Activated T-helper 1 cell treated with anti-CD3 and anti-CD28 coated beads, Interleukin-2, amount 50 U/mL, for 16 hours (primary cell): ENCODE data around the gene IFI27L1.
A peak's percentile ranks its signal among the peaks of the same experiment; 100 is the strongest.

Experiments
- DNase-seq, 2 donors: peaks; one replicate each; pipeline ENCODE4 v3.0.0-alpha.2; 2020; ENCODE audit warnings: low read depth in 1 of 2, low spot score in 1 of 2

Gene IFI27L1

GRCh38 chr14:94129758-94130414, 48.8 kb downstream of the IFI27L1 start:
- no peak for DNase-seq

GRCh38 chr14:94132285-94132887, 51.3 kb downstream of the IFI27L1 start:
- DNase-seq: peak in 1 of 2 donors; percentile 42

- DNase-seq: no peak
Observed at GRCh38 chr14:94135476-94135875, 54.4 kb downstream of the IFI27L1 start.

GRCh38 chr14:94136575-94137331, 55.6 kb downstream of the IFI27L1 start:
- peak; percentile 72 to 82 for DNase-seq

- no peak for DNase-seq
Observed at GRCh38 chr14:94138251-94138650, 57.1 kb downstream of the IFI27L1 start.

GRCh38 chr14:94139006-94139405, 57.9 kb downstream of the IFI27L1 start:
- no peak for DNase-seq

- no peak for DNase-seq
Observed at GRCh38 chr14:94139421-94139820, 58.3 kb downstream of the IFI27L1 start.

GRCh38 chr14:94142247-94142646, 61.1 kb downstream of the IFI27L1 start:
- no peak for DNase-seq

GRCh38 chr14:94142836-94143235, 61.7 kb downstream of the IFI27L1 start:
- DNase-seq: no peak

- no peak for DNase-seq
Observed at GRCh38 chr14:94143239-94143638, 62.1 kb downstream of the IFI27L1 start.

- DNase-seq: no peak
Observed at GRCh38 chr14:94143711-94144110, 62.6 kb downstream of the IFI27L1 start.

GRCh38 chr14:94144765-94145164, 63.7 kb downstream of the IFI27L1 start:
- no peak for DNase-seq

GRCh38 chr14:94145902-94146527, 64.9 kb downstream of the IFI27L1 start:
- DNase-seq: no peak
